Muscle of back (tissue), 11 donors: ENCODE measurements around the gene DPH5. TPM values are rescaled to one million over a fixed set of nuclear protein-coding genes. Genes with fewer than 3 reads are reported as not detected.
"Not testable (repeated sequence)": the region's sequence is repeated elsewhere in the genome, so short reads cannot be mapped to it uniquely, and the experiment has no call there.

Experiments
- DNase-seq, 3 donors: peaks; one replicate each; pipeline versions ENCODE4 v3.0.0 to v3.0.0-alpha.2; 2013
- polyA plus RNA-seq, 10 donors: library from polyadenylated mRNA; unstranded; fragments of 120-200 nt; gene quantifications; one replicate each; pipeline ENCODE4 v1.2.1, GENCODE V29; 2013; ENCODE audit not compliant: insufficient read length in 10 of 10

DPH5 gene
- polyA plus RNA-seq, 10 donors: 45.0 to 65.8 (median 54.6) TPM

- peak in 1 of 3 donors; percentile 48 for DNase-seq
Observed at GRCh38 chr1:100995198-100995988, 30.2 kb downstream of the DPH5 start.

- peak in 2 of 3 donors; percentile 28 to 60 for DNase-seq
Observed at GRCh38 chr1:100989306-100990077, 36.1 kb downstream of the DPH5 start.

GRCh38 chr1:100988121-100988520 lies 37.5 kb downstream of the DPH5 start:
- no peak for DNase-seq

GRCh38 chr1:100982793-100983192 lies 42.8 kb downstream of the DPH5 start:
- DNase-seq: no peak

GRCh38 chr1:100979631-100980030 lies 46.0 kb downstream of the DPH5 start:
- DNase-seq: no peak

GRCh38 chr1:100976936-100977335 lies 48.6 kb downstream of the DPH5 start:
- DNase-seq: no peak

GRCh38 chr1:100972185-100972584 lies 53.4 kb downstream of the DPH5 start:
- DNase-seq: no peak

- no peak for DNase-seq
Observed at GRCh38 chr1:100971021-100971420, 54.6 kb downstream of the DPH5 start.

- DNase-seq: no peak
Observed at GRCh38 chr1:100969327-100969726, 56.3 kb downstream of the DPH5 start.

GRCh38 chr1:100968621-100969020 lies 57.0 kb downstream of the DPH5 start:
- DNase-seq: no peak

GRCh38 chr1:100960098-100960497 lies 65.5 kb downstream of the DPH5 start:
- DNase-seq: no peak

GRCh38 chr1:100959502-100960060 lies 66.0 kb downstream of the DPH5 start:
- no peak for DNase-seq

GRCh38 chr1:100955322-100955721 lies 70.3 kb downstream of the DPH5 start:
- peak; percentile 59 to 81 (median 81) for DNase-seq

- no peak for DNase-seq
Observed at GRCh38 chr1:100953960-100954730, 71.4 kb downstream of the DPH5 start.

- DNase-seq: not testable (repeated sequence)
Observed at GRCh38 chr1:100952970-100953369, 72.6 kb downstream of the DPH5 start.

- DNase-seq: no peak
Observed at GRCh38 chr1:100952104-100952745, 73.4 kb downstream of the DPH5 start.

- DNase-seq: peak; percentile 38 to 69 (median 51)
Observed at GRCh38 chr1:100950781-100951180, 74.8 kb downstream of the DPH5 start.

GRCh38 chr1:100950337-100950736 lies 75.2 kb downstream of the DPH5 start:
- DNase-seq: no peak

- DNase-seq: not testable (repeated sequence)
Observed at GRCh38 chr1:100949515-100950158, 75.9 kb downstream of the DPH5 start.

- DNase-seq: not testable (repeated sequence)
Observed at GRCh38 chr1:100948721-100949405, 76.7 kb downstream of the DPH5 start.
